Adrenal gland (tissue), 12 donors: Measurements from ENCODE around the gene KSR2. TPM values are rescaled to one million over a fixed set of nuclear protein-coding genes. Genes with fewer than 3 reads are reported as not detected.

Source experiments
- DNase-seq, 7 donors: peaks; one replicate each; pipeline ENCODE4 v3.0.0-alpha.2; 2019 to 2020
- H3K27ac ChIP-seq, 5 donors: fragments of 200-600 bp; sonication (generic) in 4 of 5; 1 replicate in 3 of 5; 2 replicates in 2 of 5; pipeline versions ENCODE4 v1.5.1 to v1.8.0; 2016 to 2020; ENCODE audit warnings: mild to moderate bottlenecking in 1 of 5
- H3K27me3 ChIP-seq: fragments of 200-600 bp; 2 replicates; pipeline ENCODE4 v1.8.0; 2021
- H3K36me3 ChIP-seq, 2 donors: fragments of 200-600 bp; replicated peaks in 1 of 2; 1 replicate in 1 of 2; 2 replicates in 1 of 2; pipeline versions ENCODE4 v1.5.1 to v1.8.0; 2018 to 2022
- H3K4me1 ChIP-seq, 2 donors: fragments of 200-600 bp; replicated peaks in 1 of 2; 1 replicate in 1 of 2; 2 replicates in 1 of 2; pipeline versions ENCODE4 v1.5.1 to v1.8.0; 2018 to 2021
- H3K4me3 ChIP-seq, 4 donors: fragments of 200-600 bp; sonication (generic) in 3 of 4; one replicate each; pipeline ENCODE4 v1.5.1; 2016 to 2018
- H3K9me3 ChIP-seq, 3 donors: fragments of 200-600 bp; sonication (generic) in 1 of 3; replicated peaks in 1 of 3; 1 replicate in 2 of 3; 2 replicates in 1 of 3; pipeline versions ENCODE4 v1.5.1 to v1.8.0; 2016 to 2021
- POLR2A ChIP-seq, 2 donors: fragments of 450-650 bp; IDR thresholded peaks; one replicate each; pipeline ENCODE4 v1.6.1; 2017; ENCODE audit warnings: antibody characterized with exemption in 2 of 2, mild to moderate bottlenecking in 2 of 2, moderate library complexity in 1 of 2
- WGBS, 4 donors: extraction: QIAGEN DNeasy Blood & Tissue Kit in 2 of 4; methylation state at CpG; one replicate each; pipeline versions ENCODE4 v1.1.5 to v1.1.7; 2013 to 2017; 5-methylcytosine and 5-hydroxymethylcytosine counted together
- intact Hi-C, 2 donors: fragments of 100-400 bp; cut with DNase I; formaldehyde crosslinking; loops; one replicate each; pipeline versions ENCODE4 v1.14.1 to v1.15.0; 2022 to 2023
- polyA plus RNA-seq, 3 donors: library from polyadenylated mRNA; stranded (reverse); fragments of 200-250 nt in 2 of 3; fragments of 350-450 nt in 1 of 3; fragmentation: Illumina TruSeq in 1 of 3; extraction: RNeasy Lipid Tissue Mini Kit (QIAGEN cat#74804) in 1 of 3; gene quantifications; one replicate each; pipeline ENCODE4 v1.2.3, GENCODE V29; 2013 to 2014
- total RNA-seq, 9 donors: library from RNA; depleted of rRNA in 4 of 9; stranded (reverse); fragments of >200 nt in 4 of 9; fragments of 120-200 nt in 1 of 9; fragmentation: NEBNext Ultra II Directional in 1 of 9; extraction: Animal tissue kit (Norgen Biotek cat#: 25700) in 1 of 9; gene quantifications; one replicate each; pipeline versions ENCODE4 v1.1.0 to v1.2.4, GENCODE V29; 2013 to 2023
- TF ChIP-seq, protein P1 (sequence below), 6 experiments: fragments of 450-650 bp in 4 of 6; fragments of 200-600 bp in 2 of 6; sonication (generic) in 1 of 6; IDR thresholded peaks; 1 replicate in 5 of 6; 2 replicates in 1 of 6; pipeline versions ENCODE4 v1.5.1 to v1.8.0; 2016 to 2021; ENCODE audit warnings: antibody characterized with exemption in 6 of 6, mild to moderate bottlenecking in 2 of 6, moderate library complexity in 1 of 6
- donor health status: healthy with polysubstance abuse.
- donor health status: Bipolar disorder and iron deficiency.
- donor health status: DM: yes; HTN: yes; CAD: no.
- donor health status: DM: no; HTN: no; CAD: no.
- donor health status: DM: no; HTN: no; CAD: no.
- donor health status: DM: yes; HTN: yes; CAD: no.

KSR2 gene
- total and polyA plus RNA-seq, 12 donors: 0.03 to 2.7 (median 0.84) TPM; not detected in 3

DNA sequence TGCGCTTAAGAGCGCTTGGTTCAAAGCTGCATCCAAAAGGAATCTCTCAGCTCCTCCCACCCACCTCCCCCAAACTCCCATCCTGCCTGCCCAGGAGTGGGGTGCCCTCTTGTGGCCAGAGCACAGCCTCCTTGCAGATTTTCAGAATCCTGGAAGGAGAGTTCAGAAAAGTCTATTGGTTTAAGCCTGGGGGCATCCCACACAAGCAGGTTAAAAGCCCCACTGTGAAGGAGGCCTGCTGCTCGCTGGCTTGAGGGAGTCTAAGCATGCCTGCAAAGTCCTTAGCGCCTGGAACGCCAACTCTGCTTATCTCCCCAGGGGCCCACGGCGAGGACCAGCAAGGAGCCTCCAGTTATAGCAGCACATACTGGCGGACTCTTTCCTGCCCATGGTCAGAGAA lies 297.1 kb downstream of the KSR2 start:
- TF ChIP-seq, protein P1, sequence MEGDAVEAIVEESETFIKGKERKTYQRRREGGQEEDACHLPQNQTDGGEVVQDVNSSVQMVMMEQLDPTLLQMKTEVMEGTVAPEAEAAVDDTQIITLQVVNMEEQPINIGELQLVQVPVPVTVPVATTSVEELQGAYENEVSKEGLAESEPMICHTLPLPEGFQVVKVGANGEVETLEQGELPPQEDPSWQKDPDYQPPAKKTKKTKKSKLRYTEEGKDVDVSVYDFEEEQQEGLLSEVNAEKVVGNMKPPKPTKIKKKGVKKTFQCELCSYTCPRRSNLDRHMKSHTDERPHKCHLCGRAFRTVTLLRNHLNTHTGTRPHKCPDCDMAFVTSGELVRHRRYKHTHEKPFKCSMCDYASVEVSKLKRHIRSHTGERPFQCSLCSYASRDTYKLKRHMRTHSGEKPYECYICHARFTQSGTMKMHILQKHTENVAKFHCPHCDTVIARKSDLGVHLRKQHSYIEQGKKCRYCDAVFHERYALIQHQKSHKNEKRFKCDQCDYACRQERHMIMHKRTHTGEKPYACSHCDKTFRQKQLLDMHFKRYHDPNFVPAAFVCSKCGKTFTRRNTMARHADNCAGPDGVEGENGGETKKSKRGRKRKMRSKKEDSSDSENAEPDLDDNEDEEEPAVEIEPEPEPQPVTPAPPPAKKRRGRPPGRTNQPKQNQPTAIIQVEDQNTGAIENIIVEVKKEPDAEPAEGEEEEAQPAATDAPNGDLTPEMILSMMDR (IDR thresholded peaks at IDR 0.05): peak; percentile 15 to 44 (median 28)
- TF ChIP-seq POLR2A (IDR thresholded peaks at IDR 0.05): no peak
- 35 to 51% (median 39%) methylated on average over 7 to 8 of the region's 8 CpGs for WGBS, 4 donors
- intact Hi-C loops: no loop called here
- DNase-seq: peak in 6 of 7 donors; percentile 22 to 43 (median 26)
- Histone ChIP-seq H3K4me3 (no peak overlapping the region), H3K9me3 (no peaks in the 10 kb centered on the region), H3K27ac (no peak overlapping the region), H3K36me3 (no peaks in the 10 kb centered on the region), H3K4me1 (no peaks in the 10 kb centered on the region), H3K27me3 (no peaks in the 10 kb centered on the region)

DNA sequence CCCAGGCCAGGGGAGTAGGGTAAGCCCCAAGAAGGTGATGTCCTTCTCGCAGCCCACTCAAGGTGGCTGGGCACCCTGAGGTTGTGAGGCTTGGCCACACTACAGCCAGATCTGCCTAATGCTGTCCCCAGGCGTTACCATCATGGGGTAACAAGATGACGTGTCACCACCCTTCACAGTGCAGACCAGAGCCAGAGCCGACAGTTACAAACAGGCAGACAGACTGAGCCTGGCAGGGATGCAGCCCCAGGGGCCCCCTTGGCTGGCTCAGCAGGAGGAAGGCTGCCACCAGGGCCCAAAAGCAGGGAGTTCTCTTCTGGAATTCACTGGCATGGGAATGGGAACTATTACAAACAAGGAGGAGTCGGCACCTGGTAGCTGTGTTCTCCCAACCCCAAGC lies 304.6 kb downstream of the KSR2 start:
- H3K4me3 ChIP-seq: no peak overlapping the region
- no peaks in the 10 kb centered on the region for H3K27me3 ChIP-seq
- no peaks in the 10 kb centered on the region for H3K4me1 ChIP-seq
- H3K36me3 ChIP-seq: no peaks in the 10 kb centered on the region
- no peak for DNase-seq
- H3K9me3 ChIP-seq: no peaks in the 10 kb centered on the region
- intact Hi-C loops: no loop called here
- no peak overlapping the region for H3K27ac ChIP-seq
- WGBS, 4 donors: 73 to 83% (median 83%) methylated on average over 2 to 5 of the region's 5 CpGs
- TF ChIP-seq, protein P1 (IDR thresholded peaks at IDR 0.05): no peak
- TF ChIP-seq POLR2A (IDR thresholded peaks at IDR 0.05): no peak

DNA sequence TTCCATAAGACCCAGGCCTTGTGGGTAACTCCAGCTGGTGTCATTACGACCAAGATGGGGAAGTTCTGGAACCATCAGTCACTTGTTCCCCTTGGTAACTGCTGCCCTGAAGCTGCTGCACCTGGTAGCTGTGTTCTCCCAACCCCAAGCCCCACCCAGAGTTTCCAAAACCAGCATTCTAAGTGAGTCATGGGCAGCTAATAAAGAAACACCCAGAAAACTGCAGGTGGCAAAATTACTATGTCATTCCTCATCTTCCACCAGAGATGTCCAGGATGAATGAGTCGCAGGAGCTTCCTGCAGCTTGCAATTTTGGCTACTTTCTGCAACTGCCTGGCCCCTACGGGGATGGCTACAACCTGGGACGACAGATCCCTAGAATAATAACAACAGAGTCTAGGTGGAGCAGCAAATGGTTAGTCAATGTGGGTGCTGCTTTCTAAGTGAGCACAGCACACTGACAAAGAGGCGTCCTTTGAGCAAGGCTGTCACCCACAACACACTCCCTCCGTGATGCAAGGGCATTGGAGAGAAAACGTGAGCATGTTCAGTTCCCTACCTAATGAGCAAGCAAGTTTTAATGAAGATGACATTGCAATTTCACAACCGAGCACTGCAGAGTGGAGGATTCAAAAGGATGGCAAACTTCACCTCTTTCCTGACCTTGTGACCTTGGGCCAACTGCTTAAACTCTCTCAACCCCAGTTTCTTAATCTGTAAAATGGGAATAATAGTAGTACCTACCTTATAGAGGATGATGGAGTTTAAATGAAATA lies 306.0 kb downstream of the KSR2 start:
- Histone ChIP-seq H3K27me3 (no peaks in the 10 kb centered on the region), H3K9me3 (no peaks in the 10 kb centered on the region), H3K36me3 (no peaks in the 10 kb centered on the region), H3K4me3 (no peak overlapping the region), H3K27ac (no peak overlapping the region), H3K4me1 (no peaks in the 10 kb centered on the region)
- intact Hi-C loops: no loop called here
- TF ChIP-seq, protein P1 (IDR thresholded peaks at IDR 0.05): no peak
- no peak for TF ChIP-seq POLR2A (IDR thresholded peaks at IDR 0.05)
- no peak for DNase-seq
- WGBS, 4 donors: 68 to 79% (median 78%) methylated on average over 8 of the region's 8 CpGs

DNA sequence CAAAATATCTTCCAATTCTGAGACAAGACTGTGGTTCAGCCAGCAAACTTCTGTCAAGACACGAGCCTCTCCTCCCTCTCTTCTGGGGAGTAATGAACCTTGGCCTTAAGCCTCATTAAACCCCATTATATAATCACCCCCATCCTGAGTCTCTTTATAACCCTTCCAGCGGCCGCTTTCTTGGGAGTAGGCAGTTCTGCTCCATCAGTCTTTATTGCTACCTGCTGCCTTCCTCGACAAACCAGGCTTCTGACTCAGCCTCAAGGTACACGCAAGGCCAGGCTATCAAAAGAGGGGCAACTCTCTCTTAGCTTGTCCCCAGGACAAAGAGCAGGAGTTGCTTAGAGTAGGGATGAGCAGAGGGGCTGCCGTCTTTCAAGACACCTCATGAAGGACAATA lies 306.6 kb downstream of the KSR2 start:
- no peak for DNase-seq
- TF ChIP-seq, protein P1 (IDR thresholded peaks at IDR 0.05): no peak
- TF ChIP-seq POLR2A (IDR thresholded peaks at IDR 0.05): no peak

More for the DNA sequence above, 306.6 kb downstream of the KSR2 start:
- 68 to 84% (median 80%) methylated on average over 6 of the region's 6 CpGs for WGBS, 4 donors
- Histone ChIP-seq H3K36me3 (no peaks in the 10 kb centered on the region), H3K9me3 (no peaks in the 10 kb centered on the region), H3K27me3 (no peaks in the 10 kb centered on the region), H3K4me1 (no peaks in the 10 kb centered on the region), H3K27ac (no peak overlapping the region), H3K4me3 (no peak overlapping the region)
- intact Hi-C loops: no loop called here
